Fibroblast of the conjunctiva (primary cell): Measurements from ENCODE around the gene PLCXD1.
"Not testable (repeated sequence)": the region's sequence is repeated elsewhere in the genome, so short reads cannot be mapped to it uniquely, and the experiment has no call there.

Experiments used
- DNase-seq: peaks from one replicate; pipeline ENCODE4 v3.0.0-alpha.2; 2010; ENCODE audit warnings: low read depth

The PLCXD1 gene

GRCh38 chrX:262381-262909 is 18.7 kb upstream of the PLCXD1 start:
- no peak for DNase-seq

DNA sequence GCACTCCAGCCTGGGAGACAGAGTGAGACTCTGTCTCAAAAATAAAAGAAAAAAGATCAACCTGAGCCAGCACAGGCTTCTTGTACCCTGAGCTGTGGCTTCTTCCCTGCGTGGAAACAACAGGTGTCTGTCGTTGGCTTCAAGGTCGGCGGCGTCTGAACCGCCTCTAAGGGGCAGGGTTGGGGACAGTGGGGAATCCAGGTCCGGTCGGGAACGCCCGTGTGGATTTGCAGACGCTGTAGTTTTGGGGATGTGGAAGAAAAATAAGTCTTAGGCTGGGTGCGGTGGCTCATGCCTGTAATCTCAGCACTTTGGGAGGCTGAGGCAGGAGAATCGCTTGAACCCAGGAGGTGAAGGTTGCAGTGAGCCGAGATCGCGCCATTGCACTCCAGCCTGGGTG is 17.2 kb upstream of the PLCXD1 start:
- not testable (repeated sequence) for DNase-seq

DNA sequence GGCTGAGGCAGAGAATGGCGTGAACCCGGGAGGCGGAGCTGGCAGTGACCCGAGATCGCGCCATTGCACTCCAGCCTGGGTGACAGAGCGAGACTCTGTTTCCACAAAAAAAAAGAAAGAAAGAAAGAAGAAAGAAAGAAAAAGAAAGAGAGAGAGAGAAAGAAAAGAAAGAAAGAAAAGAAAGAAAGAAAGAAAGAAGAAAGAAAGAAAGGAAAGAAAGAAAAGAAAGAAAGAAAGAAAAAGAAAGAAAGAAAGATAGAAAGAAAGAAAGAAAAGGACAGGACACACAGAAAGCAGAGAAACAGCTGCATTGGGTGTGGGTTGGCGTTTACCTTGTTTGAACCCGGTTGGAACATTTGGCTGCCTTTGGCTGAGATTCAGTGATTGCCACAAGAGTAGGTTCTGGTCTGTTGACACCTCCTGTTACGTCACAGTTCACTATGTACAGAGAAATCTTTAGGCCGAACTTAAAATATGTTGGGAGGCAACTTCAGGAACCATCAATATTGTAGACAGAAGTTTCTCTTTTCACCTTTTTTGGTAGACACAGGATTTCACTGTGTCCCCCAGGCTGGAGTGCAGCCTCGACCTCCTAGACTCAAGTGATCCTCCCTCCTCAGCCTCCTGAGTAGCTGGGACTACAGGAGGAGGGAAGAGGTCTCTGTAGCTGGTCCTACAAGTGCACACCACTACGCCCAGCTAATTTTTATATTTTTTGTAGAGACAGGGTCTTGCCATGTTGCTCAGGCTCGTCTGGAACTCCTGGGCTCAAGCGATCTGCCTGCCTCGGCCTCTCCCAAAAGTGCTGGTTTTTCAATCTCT is 16.3 kb upstream of the PLCXD1 start:
- DNase-seq = peak; percentile 21

- no peak for DNase-seq
These were observed 15.7 kb upstream of the PLCXD1 start for GRCh38 chrX:265502-265901.

DNA sequence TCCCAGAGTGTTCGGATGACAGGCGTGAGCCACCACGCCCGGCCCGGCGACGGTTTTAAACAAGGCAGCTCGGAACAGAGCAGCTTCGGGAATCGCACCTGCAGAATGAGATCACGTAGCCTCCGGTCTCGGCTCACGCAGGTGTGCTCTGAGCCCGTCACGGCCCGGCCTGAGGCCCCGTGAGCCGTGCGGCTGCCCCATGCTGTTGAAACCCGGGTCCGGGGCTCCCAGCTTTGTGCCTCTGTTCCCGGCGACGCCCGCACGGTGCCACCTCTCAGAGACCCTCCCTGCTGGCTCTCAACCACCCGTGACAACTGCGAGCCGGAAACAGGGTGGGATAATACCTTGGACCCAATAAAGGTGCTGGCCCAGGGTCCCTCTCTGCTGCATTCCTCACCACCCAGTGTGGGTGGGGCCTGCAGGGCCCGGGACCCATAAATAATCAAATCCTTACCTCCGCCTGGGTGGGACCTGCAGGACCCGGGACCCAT is 13.4 kb upstream of the PLCXD1 start:
- DNase-seq = no peak

- no peak for DNase-seq
These were observed 10.3 kb upstream of the PLCXD1 start for GRCh38 chrX:270848-271367.

DNA sequence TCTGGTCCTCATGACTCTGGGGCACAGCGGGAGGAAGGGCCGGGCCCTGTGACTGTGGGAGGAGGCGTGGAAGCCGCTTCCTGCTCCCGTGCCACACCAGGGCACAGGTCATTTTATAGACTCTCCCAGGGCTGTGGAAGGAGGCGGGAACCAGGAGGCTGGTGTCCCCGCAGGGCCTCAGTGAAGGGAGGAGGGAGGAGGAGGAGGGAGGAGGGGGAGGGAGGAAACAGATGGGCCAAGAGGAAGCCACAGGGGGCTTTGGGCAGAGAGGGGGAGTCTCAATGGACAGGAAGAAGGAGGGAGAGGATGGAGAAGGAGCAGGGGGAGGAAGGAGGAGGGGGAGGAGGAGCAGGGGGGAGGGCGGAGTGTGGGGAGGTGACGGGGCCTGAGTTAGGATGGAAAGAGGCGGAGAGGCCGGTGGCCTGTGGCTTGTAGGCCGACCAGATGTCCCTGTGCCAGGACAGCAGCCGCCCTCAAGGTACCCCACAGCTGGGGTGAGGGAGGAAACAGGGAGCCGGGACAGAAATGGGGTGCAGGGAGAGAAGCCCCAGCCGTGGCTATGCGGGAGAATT is 6.2 kb upstream of the PLCXD1 start:
- DNase-seq = no peak

GRCh38 chrX:275476-275966 is 5.7 kb upstream of the PLCXD1 start:
- DNase-seq = no peak

- DNase-seq = no peak
These were observed 5.1 kb upstream of the PLCXD1 start for GRCh38 chrX:275967-276580.

DNA sequence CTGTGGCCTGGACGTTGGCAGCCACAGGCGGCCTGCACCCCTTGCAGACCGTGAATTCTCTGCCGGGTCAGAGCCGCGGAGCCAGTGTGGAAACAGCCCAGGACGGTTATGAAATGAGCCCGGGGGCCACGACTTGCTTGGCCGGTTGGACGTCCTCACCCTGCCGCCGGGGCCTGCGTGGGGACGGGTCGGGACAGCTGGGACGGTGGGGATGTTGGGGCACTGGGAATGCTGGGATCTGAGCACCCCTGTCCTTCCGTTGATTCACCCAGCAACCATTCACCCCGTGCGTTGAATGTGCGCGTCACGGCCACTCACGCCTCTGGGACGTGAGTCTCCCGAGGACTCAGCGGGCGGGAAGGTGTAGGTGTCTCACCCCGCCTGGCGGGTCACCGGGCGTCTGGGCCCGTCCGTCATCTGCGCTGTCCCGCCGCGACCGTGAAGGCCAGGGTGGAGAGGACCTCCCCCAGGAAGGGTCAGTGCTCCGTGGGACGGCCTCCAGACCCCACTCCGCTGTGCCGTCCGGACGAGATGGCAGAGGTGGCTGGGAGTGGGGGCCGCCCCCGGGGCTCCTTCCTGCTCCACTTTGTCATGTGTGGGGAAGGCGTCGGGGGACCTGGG is 4.5 kb upstream of the PLCXD1 start:
- no peak for DNase-seq

DNA sequence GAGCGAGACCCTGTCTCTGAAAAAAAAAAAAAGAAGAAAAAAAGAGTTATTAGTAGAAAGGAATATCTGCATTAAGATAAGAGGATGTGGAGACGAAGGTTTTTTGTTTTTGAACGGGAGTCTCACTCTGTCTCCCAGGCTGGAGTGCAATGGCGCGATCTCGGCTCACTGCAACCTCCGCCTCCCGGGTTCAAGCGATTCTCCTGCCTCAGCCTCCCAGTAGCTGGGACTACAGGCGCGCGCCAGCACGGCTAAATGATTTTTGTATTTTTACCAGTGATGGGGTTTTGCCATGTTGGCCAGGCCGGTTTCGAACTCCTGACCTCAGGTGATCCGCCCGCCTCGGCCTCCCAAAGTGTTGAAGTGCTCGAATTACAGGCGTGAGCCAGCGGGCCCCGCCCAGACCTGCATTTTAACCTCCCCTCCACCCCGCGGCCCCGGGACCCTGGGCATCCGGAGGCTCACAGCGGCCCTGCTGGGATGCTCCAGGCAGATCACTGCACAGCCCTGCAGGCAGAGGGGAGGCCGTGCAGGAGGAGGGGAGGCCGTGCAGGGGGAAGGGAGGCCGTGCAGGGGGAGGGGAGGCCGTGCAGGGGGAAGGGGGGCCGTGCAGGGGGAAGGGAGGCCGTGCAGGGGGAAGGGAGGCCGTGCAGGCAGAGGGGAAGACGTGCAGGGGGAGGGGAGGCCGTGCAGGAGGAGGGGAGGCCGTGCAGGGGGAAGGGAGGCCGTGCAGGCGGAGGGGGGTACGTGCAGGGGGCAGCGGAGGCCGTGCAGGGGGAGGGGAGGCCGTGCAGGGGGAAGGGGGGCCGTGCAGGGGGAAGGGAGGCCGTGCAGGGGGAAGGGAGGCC is 1.2 kb upstream of the PLCXD1 start:
- not testable (repeated sequence) for DNase-seq

- DNase-seq = not testable (repeated sequence)
These were observed 459 bp upstream of the PLCXD1 start for GRCh38 chrX:280722-281121.

DNA sequence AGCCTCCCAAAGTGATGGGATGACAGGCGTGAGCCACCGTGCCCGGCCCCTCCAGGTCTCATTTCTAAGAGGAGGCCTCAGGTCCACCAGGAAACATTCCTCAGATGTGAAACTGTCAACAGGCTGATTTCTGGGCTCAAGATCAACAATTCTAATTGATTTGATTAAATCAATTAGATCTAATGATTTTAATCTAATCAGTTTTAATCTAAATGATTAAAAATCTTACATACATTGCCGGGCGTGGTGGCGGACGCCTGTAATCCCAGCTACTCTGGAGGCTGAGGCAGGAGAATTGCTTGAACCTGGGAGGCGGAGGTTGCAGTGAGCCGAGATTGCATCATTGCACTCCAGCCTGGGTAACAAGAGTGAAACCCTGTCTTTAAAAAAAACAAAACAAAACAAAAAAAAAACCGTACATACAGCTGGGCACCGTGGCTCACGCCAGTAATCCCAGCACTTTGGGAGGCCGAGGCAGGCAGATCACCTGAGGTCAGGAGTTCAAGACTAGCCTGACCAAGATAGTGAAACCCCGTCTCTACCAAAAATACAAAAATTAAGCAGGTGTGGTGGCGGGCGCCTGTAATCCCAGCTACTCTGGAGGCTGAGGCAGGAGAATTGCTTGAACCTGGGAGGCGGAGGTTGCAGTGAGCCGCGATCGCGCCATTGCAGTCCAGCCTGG is 960 bp downstream of the PLCXD1 start:
- not testable (repeated sequence) for DNase-seq

DNA sequence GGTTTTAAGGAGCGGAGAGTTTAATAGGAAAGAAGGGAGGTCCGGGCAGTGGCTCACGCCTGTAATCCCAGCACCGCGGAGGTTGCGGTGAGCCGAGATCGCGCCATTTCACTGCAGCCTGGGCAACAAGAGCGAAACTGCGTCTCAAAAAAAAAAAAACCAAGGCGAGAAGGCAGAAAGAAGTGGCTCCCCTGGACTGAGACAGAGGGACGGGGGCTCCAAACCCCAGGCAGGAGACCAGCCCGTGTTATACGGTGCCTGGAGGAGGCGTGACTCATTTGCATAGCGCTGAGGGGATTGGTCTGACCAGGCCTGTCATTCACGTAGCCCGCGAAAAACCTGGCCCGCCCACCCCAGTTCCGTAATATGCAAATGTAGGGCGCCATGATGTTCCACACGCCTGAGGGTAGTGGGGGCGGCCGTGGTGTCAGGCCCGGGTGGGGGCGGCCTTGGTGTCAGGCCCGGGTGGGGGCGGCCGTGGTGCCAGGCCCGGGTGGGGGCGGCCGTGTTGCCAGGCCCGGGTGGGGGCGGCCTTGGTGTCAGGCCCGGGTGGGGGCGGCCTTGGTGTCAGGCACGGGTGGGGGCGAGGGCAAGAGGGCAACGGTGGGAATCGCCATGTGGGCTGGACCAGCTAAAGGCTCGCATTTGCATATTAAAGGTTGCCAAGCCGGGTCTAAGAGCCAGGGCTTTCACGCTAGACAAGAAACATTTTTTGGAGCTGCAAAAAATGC is 2.1 kb downstream of the PLCXD1 start:
- peak; percentile 82 for DNase-seq

GRCh38 chrX:285076-285677 is 4.0 kb downstream of the PLCXD1 start:
- no peak for DNase-seq

DNA sequence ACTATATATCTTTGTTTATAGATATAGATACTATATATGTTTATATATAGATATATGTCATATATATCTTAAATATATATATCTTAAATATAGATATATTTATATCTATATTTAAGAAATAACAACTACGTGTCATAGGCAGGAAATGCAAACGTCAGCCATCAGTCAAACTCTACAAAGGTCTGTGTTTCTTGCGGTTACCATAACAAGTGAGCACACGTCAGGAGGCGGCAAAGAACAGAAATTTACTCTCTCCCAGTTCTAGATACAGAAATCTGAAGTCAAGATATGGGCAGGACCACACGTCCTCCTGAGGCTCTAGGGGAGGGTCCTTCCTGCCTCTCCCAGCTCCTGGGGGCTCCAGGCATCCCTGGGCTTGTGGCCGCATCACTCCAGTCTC is 6.5 kb downstream of the PLCXD1 start:
- no peak for DNase-seq

- no peak for DNase-seq
These were observed 7.4 kb downstream of the PLCXD1 start for GRCh38 chrX:288561-288991.

- no peak for DNase-seq
These were observed 9.4 kb downstream of the PLCXD1 start for GRCh38 chrX:290476-291166.
